ENCODE measurements around the gene VGLL1.

The VGLL1 gene

DNA sequence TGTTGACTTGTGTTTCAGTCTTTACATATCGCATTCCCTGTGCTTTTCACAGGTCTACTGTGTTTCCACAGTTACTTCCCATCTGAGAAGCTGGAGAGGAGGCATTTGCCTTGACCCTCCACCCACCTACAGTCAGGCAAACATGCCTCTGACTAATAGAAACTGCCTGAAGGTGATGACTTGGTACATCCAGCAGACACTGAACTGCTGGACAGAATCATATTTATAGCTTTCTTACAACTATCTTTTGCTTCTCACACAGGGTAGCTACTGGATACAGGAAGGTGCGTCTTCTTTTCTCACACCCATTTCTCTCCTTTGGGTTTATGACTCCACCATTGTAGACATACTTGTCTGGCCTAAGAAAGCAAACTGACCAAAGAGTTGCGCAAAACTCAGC, 58.0 kb downstream of the VGLL1 start:
- Histone ChIP-seq H3K27me3 (ENCODE audit: low read length) (no peaks in the 10 kb centered on the region), H3K9ac (ENCODE audit: low read length) (no peak overlapping the region), H3K4me2 (ENCODE audit: low read depth, low read length, poor library complexity, severe bottlenecking) (no peak overlapping the region), H3K27ac (ENCODE audit: low read depth, low read length) (no peak overlapping the region), H3K4me3 (ENCODE audit: insufficient read depth, low read length, poor library complexity, severe bottlenecking) (no peak overlapping the region), H3K36me3 (ENCODE audit: low read length) (no peaks in the 10 kb centered on the region), H3K9me2 (replicated peaks; ENCODE audit: insufficient read depth, low read length) (no peaks in the 10 kb centered on the region), H3K9me3 (ENCODE audit: insufficient read depth, low read length) (no peaks in the 10 kb centered on the region), H3K79me2 (ENCODE audit: insufficient read depth, low read length) (no peaks in the 10 kb centered on the region), H4K20me1 (ENCODE audit: low read depth, low read length) (no peaks in the 10 kb centered on the region), H3F3A (ENCODE audit: insufficient read depth) (no peaks in the 10 kb centered on the region), H2AFZ (ENCODE audit: low read depth, low read length, severe bottlenecking) (no peak overlapping the region)
- no peak for TF ChIP-seq CTCF (IDR thresholded peaks at IDR 0.05; ENCODE audit: insufficient read depth, low read length, poor library complexity, severe bottlenecking)
- TF ChIP-seq EZH2phosphoT487 (conservative IDR thresholded peaks at IDR 0.05; ENCODE audit: low read length) = no peak

DNA sequence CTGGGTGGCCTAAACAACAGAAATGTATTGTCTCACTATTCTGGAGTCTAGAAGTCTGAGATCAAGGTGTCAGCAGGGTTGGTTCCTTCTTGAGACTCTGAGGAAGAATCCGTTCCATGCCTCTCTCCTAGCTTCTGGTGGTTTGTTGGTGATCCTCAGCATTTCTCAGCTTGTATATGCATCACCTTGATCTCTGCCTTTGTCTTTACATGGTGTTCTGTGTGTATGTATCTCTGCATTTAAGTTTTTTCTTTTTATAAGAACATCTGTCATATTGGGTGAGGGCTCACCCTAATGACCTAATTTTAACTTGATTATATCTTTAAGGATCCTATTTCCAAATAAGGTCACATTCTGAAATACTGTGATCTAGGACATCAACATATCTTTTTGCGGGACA, 65.3 kb downstream of the VGLL1 start:
- Histone ChIP-seq H3K4me2 (ENCODE audit: low read depth, low read length, poor library complexity, severe bottlenecking) (no peak overlapping the region), H3K9me2 (replicated peaks; ENCODE audit: insufficient read depth, low read length) (no peaks in the 10 kb centered on the region), H3K9me3 (ENCODE audit: insufficient read depth, low read length) (no peaks in the 10 kb centered on the region), H3K27ac (ENCODE audit: low read depth, low read length) (no peak overlapping the region), H3K4me3 (ENCODE audit: insufficient read depth, low read length, poor library complexity, severe bottlenecking) (no peak overlapping the region), H2AFZ (ENCODE audit: low read depth, low read length, severe bottlenecking) (no peak overlapping the region), H4K20me1 (ENCODE audit: low read depth, low read length) (no peaks in the 10 kb centered on the region), H3K27me3 (ENCODE audit: low read length) (no peaks in the 10 kb centered on the region), H3F3A (ENCODE audit: insufficient read depth) (no peaks in the 10 kb centered on the region), H3K79me2 (ENCODE audit: insufficient read depth, low read length) (no peaks in the 10 kb centered on the region), H3K9ac (ENCODE audit: low read length) (no peak overlapping the region), H3K36me3 (ENCODE audit: low read length) (no peaks in the 10 kb centered on the region)
- TF ChIP-seq CTCF (IDR thresholded peaks at IDR 0.05; ENCODE audit: insufficient read depth, low read length, poor library complexity, severe bottlenecking) (no peak), EZH2phosphoT487 (conservative IDR thresholded peaks at IDR 0.05; ENCODE audit: low read length) (no peak)

- Histone ChIP-seq H3K27ac (ENCODE audit: low read depth, low read length) (no peak overlapping the region), H3K9ac (ENCODE audit: low read length) (no peak overlapping the region), H3K4me2 (ENCODE audit: low read depth, low read length, poor library complexity, severe bottlenecking) (no peak overlapping the region), H3K79me2 (ENCODE audit: insufficient read depth, low read length) (no peaks in the 10 kb centered on the region), H3K9me3 (ENCODE audit: insufficient read depth, low read length) (no peaks in the 10 kb centered on the region), H3K27me3 (ENCODE audit: low read length) (no peaks in the 10 kb centered on the region), H4K20me1 (ENCODE audit: low read depth, low read length) (no peaks in the 10 kb centered on the region), H2AFZ (ENCODE audit: low read depth, low read length, severe bottlenecking) (no peak overlapping the region), H3K4me3 (ENCODE audit: insufficient read depth, low read length, poor library complexity, severe bottlenecking) (no peak overlapping the region), H3F3A (ENCODE audit: insufficient read depth) (no peaks in the 10 kb centered on the region), H3K36me3 (ENCODE audit: low read length) (no peaks in the 10 kb centered on the region), H3K9me2 (replicated peaks; ENCODE audit: insufficient read depth, low read length) (no peaks in the 10 kb centered on the region)
- TF ChIP-seq EZH2phosphoT487 (conservative IDR thresholded peaks at IDR 0.05; ENCODE audit: low read length) = no peak
- no peak for TF ChIP-seq CTCF (IDR thresholded peaks at IDR 0.05; ENCODE audit: insufficient read depth, low read length, poor library complexity, severe bottlenecking)
Measured at GRCh38 chrX:136597954-136598353, 65.9 kb downstream of the VGLL1 start.

- H3K9ac ChIP-seq (ENCODE audit: low read length) = no peak overlapping the region
- no peaks in the 10 kb centered on the region for H3F3A ChIP-seq (ENCODE audit: insufficient read depth)
- TF ChIP-seq CTCF (IDR thresholded peaks at IDR 0.05; ENCODE audit: insufficient read depth, low read length, poor library complexity, severe bottlenecking) (no peak), EZH2phosphoT487 (conservative IDR thresholded peaks at IDR 0.05; ENCODE audit: low read length) (no peak)
- H3K9me3 ChIP-seq (ENCODE audit: insufficient read depth, low read length) = no peaks in the 10 kb centered on the region
- no peaks in the 10 kb centered on the region for H3K27me3 ChIP-seq (ENCODE audit: low read length)
- H3K79me2 ChIP-seq (ENCODE audit: insufficient read depth, low read length) = no peaks in the 10 kb centered on the region
- H3K27ac ChIP-seq (ENCODE audit: low read depth, low read length) = no peak overlapping the region
- no peaks in the 10 kb centered on the region for H3K36me3 ChIP-seq (ENCODE audit: low read length)
- no peaks in the 10 kb centered on the region for H4K20me1 ChIP-seq (ENCODE audit: low read depth, low read length)
- H3K4me2 ChIP-seq (ENCODE audit: low read depth, low read length, poor library complexity, severe bottlenecking) = no peak overlapping the region
- H2AFZ ChIP-seq (ENCODE audit: low read depth, low read length, severe bottlenecking) = no peak overlapping the region
- no peak overlapping the region for H3K4me3 ChIP-seq (ENCODE audit: insufficient read depth, low read length, poor library complexity, severe bottlenecking)
- no peaks in the 10 kb centered on the region for H3K9me2 ChIP-seq (replicated peaks; ENCODE audit: insufficient read depth, low read length)
Measured at GRCh38 chrX:136598631-136599030, 66.6 kb downstream of the VGLL1 start.

All from SU-DHL-6 (cell line).